ENCODE results near the gene NAA30. TPM values are rescaled to one million over a fixed set of nuclear protein-coding genes. Genes with fewer than 3 reads are reported as not detected.

NAA30 gene
- total RNA-seq, 1 donor from 2014 or later: 35.2 TPM

- DNase-seq (ENCODE audit: low read depth): no peak
Observed at GRCh38 chr14:57392830-57393229, 2.4 kb downstream of the NAA30 start.

- no peak for DNase-seq (ENCODE audit: low read depth)
Observed at GRCh38 chr14:57400556-57401494, 10.4 kb downstream of the NAA30 start.

GRCh38 chr14:57401501-57401900 is 11.1 kb downstream of the NAA30 start:
- no peak for DNase-seq (ENCODE audit: low read depth)

GRCh38 chr14:57402173-57402852 is 11.9 kb downstream of the NAA30 start:
- DNase-seq (ENCODE audit: low read depth): no peak

GRCh38 chr14:57403521-57403864 is 13.1 kb downstream of the NAA30 start:
- no peak for DNase-seq (ENCODE audit: low read depth)

- no peak for DNase-seq (ENCODE audit: low read depth)
Observed at GRCh38 chr14:57405562-57405961, 15.2 kb downstream of the NAA30 start.

- DNase-seq (ENCODE audit: low read depth): no peak
Observed at GRCh38 chr14:57408037-57408436, 17.7 kb downstream of the NAA30 start.

GRCh38 chr14:57408634-57409033 is 18.2 kb downstream of the NAA30 start:
- DNase-seq (ENCODE audit: low read depth): no peak

- DNase-seq (ENCODE audit: low read depth): no peak
Observed at GRCh38 chr14:57412341-57412740, 22.0 kb downstream of the NAA30 start.

GRCh38 chr14:57413849-57414248 is 23.5 kb downstream of the NAA30 start:
- no peak for DNase-seq (ENCODE audit: low read depth)

GRCh38 chr14:57417228-57417627 is 26.8 kb downstream of the NAA30 start:
- DNase-seq (ENCODE audit: low read depth): no peak

- DNase-seq (ENCODE audit: low read depth): no peak
Observed at GRCh38 chr14:57418999-57419398, 28.6 kb downstream of the NAA30 start.

GRCh38 chr14:57420033-57420432 is 29.6 kb downstream of the NAA30 start:
- DNase-seq (ENCODE audit: low read depth): no peak

GRCh38 chr14:57420986-57421385 is 30.6 kb downstream of the NAA30 start:
- DNase-seq (ENCODE audit: low read depth): no peak

GRCh38 chr14:57435923-57436322 is 45.5 kb downstream of the NAA30 start:
- DNase-seq (ENCODE audit: low read depth): no peak

- peak; percentile 87 for DNase-seq (ENCODE audit: low read depth)
Observed at GRCh38 chr14:57461777-57462320, 71.5 kb downstream of the NAA30 start.

GRCh38 chr14:57462551-57462950 is 72.2 kb downstream of the NAA30 start:
- DNase-seq (ENCODE audit: low read depth): peak; percentile 77

- DNase-seq (ENCODE audit: low read depth): peak; percentile 72
Observed at GRCh38 chr14:57464008-57464730, 73.8 kb downstream of the NAA30 start.

Measured in renal cortical epithelial cell (primary cell).